CD4-positive, alpha-beta T cell treated with Interleukin-6 for 4 hours (primary cell): ENCODE measurements around the gene SPTBN1.
"Not testable (repeated sequence)": the region's sequence is repeated elsewhere in the genome, so short reads cannot be mapped to it uniquely, and the experiment has no call there.

Experiments
- DNase-seq: peaks from one replicate; pipeline ENCODE4 v3.0.0-alpha.2; 2020; ENCODE audit warnings: mixed read lengths

Gene SPTBN1

DNA sequence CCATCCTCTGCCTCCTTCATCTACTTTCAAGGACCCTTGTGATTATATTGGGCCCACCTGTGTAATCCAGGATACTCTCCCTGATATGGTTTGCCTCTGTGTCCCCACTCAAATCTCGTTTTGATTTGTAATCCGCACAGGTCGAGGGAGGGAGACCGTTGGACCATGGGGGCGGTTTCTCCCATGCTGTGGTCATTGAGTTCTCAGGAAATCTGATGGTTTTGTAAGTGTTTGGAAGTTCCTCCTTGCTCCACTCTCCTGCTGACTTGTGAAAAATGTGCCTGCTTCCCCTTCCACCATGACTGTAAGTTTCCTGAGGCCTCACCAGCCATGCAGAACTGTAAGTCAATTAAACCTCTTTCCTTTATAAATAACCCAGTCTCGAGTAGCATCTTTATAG, 225.3 kb downstream of the SPTBN1 start:
- DNase-seq = no peak

DNA sequence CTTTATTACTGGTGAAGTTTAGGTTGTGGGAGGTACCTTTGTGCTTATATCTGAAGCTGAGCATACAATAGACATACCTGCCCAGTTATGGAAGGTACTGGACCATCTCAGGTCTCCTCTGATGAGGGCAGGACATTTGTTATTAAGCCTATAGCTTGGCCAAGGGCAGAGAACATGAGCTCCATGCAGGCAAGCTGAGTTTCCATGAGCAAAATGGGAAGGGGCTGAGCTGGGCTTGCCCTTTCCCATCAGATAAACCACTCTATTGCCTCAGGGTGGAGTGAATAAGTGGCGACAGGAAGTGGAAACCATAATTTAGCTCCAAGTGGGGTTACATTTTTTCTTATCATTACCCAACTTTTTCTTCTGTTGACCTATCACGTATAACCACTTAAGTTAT, 227.5 kb downstream of the SPTBN1 start:
- no peak for DNase-seq

DNA sequence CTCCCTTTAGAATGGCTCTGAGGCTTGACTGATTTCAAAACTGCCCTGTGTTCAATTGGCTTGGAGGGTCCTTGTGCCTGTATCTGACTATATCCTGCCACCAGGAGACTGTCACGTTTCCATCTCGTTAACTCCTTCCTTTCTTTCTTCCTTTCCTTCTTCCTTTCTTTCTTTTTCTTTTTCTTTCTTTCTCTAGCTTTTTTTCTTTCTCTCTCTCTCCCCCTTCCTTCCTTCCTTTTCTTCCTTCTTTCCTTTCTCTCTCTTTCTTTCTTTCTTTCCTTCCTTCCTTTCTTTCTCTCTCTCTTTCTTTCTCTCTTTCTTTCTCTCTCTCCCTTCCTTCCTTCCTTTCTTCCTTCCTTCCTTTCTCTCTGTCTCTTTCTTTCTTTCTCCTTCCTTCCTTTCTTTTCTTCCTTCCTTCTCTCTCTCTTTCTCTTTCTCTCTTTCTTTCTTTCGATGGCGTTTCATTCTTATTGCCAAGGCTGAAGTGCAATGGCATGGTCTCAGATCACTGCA, 229.2 kb downstream of the SPTBN1 start:
- no peak for DNase-seq

DNA sequence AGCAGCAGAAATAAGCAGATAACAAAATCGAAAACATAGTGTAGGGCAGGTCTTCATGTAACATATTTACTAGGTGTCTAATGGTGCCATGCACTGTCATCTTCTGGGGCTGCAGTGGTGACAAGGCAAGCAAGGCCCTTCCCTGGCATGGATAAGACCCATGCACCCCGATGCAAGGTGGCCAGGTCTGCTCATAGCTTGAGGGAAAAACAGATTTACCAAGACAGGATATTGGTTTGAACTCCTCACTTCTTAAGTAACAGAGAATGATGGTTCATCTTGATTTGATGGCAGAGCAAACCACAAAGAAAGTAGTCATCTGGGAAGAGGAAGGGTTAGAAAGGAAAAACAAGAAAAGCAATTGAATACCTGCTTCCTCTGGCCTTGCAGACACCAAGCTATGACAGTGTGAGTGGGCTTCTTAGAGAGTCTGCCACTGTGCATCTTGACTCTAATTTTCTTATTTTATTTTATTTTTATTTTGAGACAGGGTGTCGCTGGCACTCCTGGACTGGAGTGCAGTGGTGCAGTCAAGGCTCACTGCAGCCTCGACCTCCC, 231.5 kb downstream of the SPTBN1 start:
- DNase-seq = no peak

DNA sequence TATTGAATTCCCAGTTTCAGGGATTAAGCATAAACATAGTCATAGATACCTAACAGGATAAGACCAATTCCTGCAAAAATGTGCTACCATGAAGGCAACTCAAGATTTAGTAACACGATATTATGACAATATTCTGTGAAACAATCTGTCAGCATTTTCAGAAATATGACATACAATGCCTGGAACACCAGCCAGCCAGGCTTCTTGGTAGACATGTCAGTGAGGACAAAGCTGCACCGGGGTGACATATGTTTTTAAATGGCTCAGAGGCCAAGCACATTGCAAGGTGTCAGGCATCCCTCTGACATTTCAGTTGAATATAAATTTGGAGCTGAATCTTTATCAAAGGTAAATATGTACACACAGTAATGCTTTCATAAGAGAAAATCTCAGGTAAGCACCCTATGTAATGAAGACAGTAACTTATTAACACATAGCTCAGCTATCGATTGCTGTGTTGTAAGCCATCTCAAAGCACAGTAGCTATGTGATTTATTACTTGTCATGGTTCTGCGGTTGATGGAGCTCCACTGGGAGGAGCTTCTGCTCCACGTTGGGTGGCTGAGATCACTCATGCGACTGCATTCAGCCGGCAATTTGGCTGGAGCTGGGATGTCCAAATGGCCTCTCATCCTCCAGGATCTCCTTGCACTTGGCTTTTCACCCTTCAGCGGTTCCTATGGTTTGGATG, 235.5 kb downstream of the SPTBN1 start:
- DNase-seq = no peak

DNA sequence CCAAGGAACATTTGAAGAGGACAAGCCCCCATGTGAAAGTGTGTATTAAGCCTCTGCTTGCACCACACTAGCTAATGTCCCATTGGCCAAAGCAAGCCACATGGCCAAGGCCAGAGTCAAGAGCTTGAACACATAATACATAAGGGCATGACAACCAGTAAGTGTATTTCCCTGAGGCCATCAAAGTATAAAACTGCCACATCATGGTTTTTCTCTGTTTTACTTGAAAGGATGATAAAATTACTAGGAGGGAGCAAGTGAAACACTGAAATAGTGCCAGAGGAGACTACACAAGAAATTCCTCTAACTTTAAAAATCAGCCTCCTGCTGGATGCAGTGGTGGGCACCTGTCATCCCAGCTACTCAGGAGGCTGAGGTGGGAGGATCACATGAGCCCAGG, 236.4 kb downstream of the SPTBN1 start:
- DNase-seq = no peak

DNA sequence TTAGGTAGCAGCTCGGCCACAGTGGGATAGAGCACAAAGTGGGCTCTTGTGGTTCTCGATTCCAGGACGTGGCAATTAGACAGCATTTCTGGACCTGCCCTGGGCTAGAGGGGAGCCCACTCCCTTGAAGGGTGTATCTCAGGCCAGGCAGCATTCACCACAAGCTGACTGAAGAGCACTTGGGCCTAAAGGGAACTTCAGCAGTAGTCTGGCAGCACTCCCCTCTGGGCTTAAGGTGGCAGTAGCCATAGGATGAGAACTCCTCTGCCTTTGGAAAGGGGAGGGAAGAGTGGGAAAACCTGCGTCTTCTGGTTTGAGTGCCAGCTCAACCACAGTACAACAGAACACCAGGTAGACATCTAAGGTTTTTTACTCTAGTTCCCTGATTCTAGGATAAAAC, 239.3 kb downstream of the SPTBN1 start:
- DNase-seq = no peak

DNA sequence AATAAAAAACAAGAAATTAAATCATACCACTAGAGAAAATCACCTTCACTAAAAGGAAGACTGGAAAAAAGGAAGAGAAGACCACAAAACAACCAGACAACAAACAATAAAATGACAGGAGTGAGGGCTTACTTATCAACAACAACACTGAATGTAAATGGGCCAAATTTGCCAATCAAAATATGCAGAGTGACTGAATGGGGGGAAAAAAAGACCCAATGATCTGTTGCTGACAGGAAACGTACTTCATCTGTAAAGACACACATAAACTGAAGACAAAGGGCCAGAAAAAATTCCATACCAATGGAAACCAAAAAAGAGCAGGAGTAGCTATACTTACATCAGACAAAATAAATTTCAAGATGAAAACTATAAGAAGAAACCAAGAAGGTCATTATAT, 241.8 kb downstream of the SPTBN1 start:
- no peak for DNase-seq

DNA sequence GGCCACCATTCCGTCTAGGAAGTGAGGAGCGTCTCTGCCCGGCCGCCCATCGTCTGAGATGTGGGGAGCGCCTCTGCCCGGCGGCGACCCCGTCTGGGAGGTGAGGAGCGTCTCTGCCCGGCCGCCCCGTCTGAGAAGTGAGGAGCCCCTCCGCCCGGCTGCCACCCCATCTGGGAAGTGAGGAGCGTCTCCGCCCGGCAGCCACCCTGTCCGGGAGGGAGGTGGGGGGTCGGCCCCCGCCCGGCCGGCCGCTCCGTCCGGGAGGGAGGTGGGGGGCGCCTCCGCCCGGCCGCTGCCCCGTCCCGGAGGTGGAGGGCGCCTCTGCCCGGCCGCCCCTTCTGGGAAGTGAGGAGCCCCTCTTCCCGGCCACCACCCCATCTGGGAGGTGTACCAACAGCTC, 242.8 kb downstream of the SPTBN1 start:
- DNase-seq = not testable (repeated sequence)

DNA sequence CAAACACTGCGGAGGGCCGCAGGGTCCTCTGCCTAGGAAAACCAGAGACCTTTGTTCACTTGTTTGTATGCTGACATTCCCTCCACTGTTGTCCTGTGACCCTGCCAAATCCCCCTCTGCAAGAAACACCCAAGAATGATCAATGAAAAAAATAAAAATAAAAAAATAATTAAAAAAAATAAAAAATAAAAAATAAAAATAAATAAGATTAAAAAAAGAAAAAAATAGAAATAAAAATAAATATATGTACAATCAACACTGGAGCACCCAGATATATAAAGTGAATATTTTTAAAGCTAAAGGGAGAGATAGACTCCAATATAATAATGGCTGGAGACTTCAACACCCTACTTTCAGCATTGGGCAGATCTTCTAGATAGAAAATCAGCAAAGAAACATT, 243.5 kb downstream of the SPTBN1 start:
- no peak for DNase-seq

DNA sequence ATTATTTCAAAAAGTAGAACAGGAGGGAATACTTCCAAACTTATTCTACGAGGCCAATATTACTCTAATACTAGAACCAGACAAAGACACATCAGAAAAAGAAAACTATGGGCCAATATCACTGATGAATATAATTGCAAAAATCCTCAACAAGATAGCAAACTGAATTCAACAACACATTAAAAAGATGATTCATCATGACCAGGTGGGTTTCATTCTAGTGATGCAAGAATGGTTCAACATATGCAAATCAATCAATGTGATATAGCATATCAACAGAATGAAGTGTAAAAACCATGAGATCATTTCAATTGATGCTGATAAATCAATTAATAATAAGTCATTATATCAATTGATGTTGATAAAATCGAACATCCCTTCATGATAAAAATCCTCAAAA, 244.9 kb downstream of the SPTBN1 start:
- DNase-seq = no peak

DNA sequence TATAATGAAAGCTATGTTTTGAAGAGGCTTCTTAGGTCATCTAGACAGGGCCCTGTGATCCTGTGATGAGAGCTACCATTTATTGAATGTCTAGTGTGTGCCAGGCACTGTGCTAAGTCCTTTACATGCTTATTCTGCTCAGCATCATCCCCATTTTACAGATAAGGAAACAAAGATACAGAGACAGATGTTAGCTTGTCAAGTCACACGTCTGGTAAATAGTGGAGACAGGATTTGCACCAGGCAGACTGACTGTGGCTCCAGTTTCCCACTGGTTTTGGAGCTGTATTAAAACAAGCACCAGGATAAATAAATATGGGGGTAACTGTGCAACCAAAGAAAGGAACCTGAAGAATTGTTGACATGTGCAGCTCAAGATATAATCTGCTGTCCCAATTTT, 248.1 kb downstream of the SPTBN1 start:
- no peak for DNase-seq

DNA sequence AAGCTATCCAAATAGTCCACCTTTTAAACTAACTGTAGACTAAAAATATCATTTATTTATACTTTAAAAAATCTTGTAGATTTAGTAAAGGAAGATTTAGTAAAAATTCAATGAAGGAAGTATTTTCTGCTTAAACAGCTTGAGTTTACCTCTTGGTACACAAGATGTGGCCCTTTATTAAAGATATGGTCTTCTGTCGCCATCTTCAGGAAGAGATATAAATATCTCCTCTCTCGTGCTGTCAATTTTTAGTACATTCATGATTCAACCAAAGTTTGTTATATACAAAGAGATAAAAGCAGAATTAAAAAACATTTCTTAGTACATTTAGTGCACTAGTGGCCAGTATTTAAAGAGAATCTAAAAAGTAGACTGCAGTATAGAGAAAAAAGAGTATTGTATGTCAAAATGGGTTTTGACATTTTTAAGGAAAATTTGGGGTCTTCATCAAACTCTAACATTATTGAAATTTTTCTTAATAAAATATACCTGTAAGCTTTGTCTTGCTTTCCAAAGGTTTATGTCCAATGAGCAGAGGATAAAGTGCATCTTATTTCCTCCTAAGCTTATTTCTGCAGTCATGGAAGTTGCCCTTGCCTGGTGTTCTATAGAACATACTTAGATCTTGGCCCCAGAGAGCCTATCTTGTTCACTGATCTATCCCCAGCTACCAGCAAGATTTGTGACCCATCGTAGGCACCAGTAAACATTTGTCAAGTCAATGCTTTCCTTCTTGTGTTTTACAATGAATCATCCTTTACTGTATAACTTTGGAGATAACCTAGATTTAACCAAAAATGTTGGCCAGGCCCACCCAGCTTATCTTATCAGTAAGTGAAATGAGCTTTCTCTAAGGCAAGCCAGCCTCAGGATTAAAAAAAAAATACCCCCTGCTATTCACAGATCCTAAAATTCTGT, 248.8 kb downstream of the SPTBN1 start:
- DNase-seq = no peak

DNA sequence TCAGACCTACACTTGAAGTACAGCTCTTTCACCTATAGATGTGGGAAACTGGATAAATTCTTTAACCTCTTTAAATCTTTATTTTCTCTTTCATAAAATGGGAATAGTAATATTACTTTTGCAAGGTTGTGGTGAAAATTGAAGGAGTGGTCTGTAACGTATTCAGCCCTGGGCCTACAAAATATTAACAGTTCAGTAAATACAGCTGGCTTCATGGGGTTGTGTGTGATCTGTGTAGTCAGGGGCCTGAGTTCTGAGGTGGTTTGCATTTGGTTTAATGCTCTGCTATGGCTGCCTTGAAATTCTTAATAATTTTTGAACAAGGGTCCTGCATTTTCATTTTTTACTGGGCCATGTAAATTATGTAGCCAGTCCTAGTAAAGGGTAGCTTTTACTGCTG, 250.5 kb downstream of the SPTBN1 start:
- no peak for DNase-seq

DNA sequence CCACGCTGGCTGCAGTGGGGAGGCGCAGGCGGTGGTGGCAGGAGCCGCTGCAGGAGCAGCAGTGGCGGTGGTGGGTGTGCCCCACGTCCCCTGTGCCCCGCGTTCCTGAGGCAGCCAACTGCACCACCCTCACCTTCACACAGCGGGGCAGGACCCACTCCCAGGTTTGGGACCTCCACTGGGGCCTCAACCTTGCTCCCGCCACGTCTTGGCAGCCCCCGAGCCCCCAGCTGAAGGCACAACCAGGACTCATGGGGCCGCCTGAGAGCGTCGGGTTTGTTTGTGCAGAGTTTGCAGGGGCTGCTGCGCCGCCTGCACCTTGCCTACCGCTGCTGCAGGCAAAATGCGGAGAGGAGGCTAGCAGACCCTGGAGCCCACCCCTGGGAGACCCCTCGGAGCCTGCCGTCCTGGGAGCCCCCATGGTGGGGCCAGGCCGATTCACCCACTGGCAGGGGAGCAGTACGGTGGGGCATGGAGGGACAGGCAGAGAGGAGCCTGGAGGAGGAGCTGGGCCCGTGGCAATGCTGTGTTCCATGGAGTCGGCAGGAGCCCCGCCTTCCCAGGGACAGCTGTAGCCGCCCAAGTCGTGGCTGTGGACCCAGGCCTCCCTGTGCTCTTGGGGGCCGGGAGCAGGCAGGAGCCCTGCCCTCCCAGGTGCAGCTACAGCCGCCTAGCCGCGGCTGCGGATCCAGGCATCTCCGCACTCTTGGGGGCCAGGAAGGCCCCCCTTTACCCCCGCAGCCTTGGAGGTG, 252.6 kb downstream of the SPTBN1 start:
- DNase-seq = peak; percentile 10

DNA sequence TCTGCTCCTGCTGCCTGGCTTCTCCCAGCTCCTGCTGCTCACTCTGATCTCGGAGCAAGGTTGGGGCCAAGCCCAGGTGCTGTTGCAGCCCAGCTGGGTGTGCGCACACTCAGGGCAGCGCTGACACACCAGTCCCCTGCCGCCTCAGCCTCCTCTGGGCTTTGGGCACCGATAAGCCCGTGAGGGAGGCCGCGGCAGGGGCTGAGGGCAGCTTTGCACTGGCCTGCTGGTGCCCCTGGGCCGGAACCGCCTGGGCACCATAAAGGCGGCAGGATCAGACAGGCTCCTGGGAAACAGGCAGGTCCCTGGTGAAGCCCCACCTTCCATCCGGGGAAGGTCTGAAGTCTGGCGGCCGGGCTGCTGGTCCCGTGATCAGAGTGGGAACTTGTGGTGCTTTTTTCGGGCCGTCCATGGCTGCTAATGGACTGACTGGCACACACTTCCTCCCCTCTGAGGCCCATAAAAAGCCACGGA, 253.2 kb downstream of the SPTBN1 start:
- DNase-seq = no peak

DNA sequence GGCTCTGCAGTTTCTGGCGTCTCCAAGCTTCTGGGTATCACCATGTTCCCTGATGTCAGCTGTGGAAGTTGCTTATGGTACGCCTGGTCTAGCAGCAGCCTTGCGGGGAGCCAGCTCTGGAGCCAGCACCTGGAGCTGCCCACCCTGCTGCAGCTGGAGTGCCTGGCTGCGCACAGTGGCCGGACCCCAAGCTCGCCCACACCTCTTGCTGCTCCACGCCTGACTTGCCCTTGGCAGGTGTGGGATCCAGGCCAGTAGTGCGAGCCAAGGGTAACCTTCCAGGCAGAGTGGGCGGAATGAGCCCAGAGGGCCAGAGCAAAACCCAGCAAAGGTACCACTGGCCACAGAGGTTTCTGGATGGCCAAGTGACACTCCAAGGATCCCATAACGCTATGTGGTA, 254.1 kb downstream of the SPTBN1 start:
- no peak for DNase-seq

DNA sequence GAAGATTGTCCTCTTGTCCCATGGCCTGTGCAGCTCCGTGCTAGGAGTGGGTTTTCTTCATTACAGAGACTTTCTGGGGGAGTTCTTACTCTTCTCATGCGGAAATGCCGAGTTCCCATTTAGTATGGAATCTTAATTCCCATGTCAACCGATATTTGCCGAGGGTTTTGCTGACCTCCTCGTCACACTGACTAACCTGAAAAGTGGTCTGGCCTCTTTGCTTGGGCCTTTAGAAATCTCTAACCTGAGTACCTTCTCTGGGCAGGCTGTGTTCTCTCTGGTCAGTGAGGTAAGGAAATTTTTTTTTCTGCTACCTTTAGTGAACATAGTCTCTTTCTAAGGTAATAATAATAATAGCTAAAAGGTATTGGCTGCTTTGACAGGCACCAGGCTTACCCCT, 256.4 kb downstream of the SPTBN1 start:
- DNase-seq = no peak

DNA sequence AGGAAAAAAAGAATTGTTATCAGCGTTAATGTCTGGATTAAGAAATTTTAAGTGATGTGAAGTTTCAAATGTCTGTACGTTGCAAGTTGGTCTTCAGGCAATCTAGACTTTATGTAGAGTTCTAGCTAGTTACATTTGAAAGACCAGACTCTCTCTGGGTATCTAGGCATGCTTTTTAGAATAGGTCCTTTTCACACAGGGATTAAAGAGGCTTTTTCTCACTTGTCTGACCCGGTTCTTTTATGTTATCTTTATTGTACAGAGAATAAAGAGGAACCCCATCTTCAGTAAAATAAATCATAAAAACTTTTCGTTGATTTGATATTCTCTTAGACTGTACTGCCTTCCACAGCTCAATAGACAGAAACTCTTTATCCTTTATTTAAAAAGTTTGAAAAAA, 258.9 kb downstream of the SPTBN1 start:
- DNase-seq = no peak

DNA sequence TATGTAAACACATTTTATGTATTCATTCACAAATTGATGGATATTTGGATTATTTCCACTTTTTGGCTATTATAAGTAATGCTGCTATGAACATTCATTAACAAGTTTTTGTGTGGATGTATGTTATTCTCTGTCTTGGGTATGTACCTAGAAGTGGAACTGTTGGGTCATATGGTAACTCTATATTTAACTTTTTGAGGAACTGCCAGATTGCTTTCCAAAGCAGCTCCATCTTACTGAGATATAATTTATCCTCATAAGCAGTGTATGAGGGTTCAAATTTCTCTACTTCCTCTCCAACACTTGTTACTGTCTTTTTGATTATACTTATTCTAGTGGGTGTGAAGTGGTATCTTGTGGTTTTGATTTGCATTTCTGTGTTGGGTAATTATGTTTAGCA, 260.2 kb downstream of the SPTBN1 start:
- DNase-seq = no peak

DNA sequence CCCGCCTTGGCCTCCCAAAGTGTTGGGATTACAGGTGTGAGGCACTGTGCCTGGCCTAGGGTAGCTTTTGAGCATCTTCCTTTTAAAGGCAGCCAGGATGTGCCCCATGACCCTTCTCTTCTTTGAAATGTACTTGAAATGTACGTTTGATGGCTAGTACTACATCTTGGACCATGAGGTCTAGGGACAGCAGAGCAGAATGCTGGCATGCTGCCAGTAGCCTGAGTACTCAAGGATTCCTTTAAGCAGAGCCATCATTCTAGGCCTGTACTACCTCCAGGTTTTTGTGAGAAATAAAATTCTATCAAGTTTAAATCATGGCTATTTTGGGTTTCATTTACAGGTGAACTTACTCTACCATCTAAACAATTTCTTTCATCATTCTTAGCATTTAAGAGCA, 264.4 kb downstream of the SPTBN1 start:
- no peak for DNase-seq
